Measurements from ENCODE around the gene VKORC1.

DNA sequence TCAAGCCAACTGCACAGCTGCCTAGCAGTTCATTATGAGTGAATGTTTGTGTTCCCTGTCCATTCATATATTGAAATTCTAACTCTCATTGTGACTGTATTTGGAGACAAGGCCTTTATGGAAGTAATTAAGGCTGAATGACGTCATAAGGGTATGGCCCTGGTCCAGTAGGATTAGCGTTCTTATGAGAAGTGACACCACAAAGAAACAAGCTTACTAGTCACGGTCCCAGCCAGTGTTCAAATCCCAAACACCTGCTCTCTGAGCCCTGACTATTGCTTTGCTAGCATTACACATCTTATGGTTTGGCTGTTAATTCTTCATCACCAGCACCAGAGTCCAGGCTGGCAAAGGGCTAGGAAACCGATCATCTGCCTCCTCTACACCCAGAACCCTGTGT lies 22.7 kb downstream of the VKORC1 start:
- no peak for TF ChIP-seq CTCF (IDR thresholded peaks at IDR 0.05)
- no peak for TF ChIP-seq ZFX (IDR thresholded peaks at IDR 0.05; ENCODE audit: borderline replicate concordance)

Data from 22Rv1 (cell line).